Measurements from ENCODE around the gene KIT.

KIT gene

DNA sequence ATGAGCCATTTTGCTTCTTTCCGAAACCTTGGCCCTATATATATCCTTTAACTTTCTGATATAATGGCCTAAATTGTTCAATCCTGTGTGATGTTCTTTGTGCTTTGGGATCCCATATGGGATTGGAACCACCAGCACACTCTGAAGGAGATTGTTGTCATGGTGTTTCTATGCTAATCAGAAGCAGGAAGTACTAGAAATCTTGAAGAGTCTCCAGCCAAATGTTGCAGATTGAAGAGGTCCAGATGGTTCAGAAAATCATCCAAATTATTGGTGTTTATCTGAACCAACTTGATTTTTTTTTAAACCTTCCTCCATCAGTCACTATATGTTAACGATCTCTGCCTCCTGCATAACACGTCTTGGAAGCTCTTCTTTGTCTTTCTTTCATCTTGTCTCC, 72.8 kb downstream of the KIT start:
- no peak overlapping the region for H3K27ac ChIP-seq
- TF ChIP-seq CTCF (IDR thresholded peaks at IDR 0.05) (no peak), ZFX (IDR thresholded peaks at IDR 0.05; ENCODE audit: borderline replicate concordance) (no peak)

DNA sequence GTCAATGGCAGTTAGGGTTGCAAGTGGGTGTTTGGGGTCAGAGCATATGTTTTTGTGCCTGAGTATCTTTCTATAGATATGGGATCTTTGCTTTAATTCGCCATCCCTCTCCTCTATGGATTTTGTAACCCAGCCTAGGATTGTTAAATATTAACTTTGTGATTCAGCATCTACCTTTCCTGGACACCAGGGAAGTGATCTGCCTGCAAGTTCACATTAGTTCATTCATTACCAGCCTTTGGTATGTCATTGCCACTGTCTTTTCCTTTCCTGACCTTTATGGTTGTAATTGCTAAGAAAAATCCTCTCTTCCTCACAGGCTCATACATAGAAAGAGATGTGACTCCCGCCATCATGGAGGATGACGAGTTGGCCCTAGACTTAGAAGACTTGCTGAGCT, 73.8 kb downstream of the KIT start:
- TF ChIP-seq CTCF (IDR thresholded peaks at IDR 0.05): no peak
- TF ChIP-seq ZFX (IDR thresholded peaks at IDR 0.05; ENCODE audit: borderline replicate concordance): no peak
- H3K27ac ChIP-seq: no peak overlapping the region

GRCh38 chr4:54731976-54732375, 74.2 kb downstream of the KIT start:
- no peak for TF ChIP-seq CTCF (IDR thresholded peaks at IDR 0.05)
- no peak overlapping the region for H3K27ac ChIP-seq

GRCh38 chr4:54737421-54737820, 79.7 kb downstream of the KIT start:
- H3K27ac ChIP-seq: no peak overlapping the region
- TF ChIP-seq CTCF (IDR thresholded peaks at IDR 0.05) (no peak), ZFX (IDR thresholded peaks at IDR 0.05; ENCODE audit: borderline replicate concordance) (no peak)

DNA sequence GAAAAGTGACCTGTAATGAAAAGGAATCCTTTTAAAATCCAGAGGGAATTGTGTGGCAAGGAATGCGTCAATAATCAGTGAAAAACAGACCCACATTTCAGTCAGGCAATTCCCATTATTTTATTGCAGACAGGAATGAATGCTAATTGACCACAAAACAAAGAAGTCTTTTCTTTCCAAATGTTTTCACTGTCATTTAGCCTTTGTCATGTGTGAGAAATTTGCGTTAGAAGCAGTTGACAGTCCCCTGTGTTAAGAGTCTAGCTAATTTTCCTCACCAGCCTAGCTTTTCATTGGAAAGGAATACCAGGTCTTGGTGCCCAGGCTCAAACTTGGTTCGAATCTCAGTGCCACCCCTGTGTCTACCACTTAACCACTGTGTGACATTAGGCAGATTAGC, 83.4 kb downstream of the KIT start:
- H3K27ac ChIP-seq: no peak overlapping the region
- no peak for TF ChIP-seq CTCF (IDR thresholded peaks at IDR 0.05)
- TF ChIP-seq ZFX (IDR thresholded peaks at IDR 0.05; ENCODE audit: borderline replicate concordance): no peak

GRCh38 chr4:54742636-54743399, 85.1 kb downstream of the KIT start:
- TF ChIP-seq CTCF (IDR thresholded peaks at IDR 0.05) (no peak), ZFX (IDR thresholded peaks at IDR 0.05; ENCODE audit: borderline replicate concordance) (no peak)

GRCh38 chr4:54743562-54743961, 85.8 kb downstream of the KIT start:
- TF ChIP-seq CTCF (IDR thresholded peaks at IDR 0.05) (no peak), ZFX (IDR thresholded peaks at IDR 0.05; ENCODE audit: borderline replicate concordance) (no peak)
- no peak overlapping the region for H3K27ac ChIP-seq

More at GRCh38 chr4:54742636-54743399, 85.1 kb downstream of the KIT start:
- H3K27ac ChIP-seq: no peak overlapping the region

All from 22Rv1 (cell line).